Gastroesophageal sphincter (tissue), 4 donors: Measurements from ENCODE around the gene COL19A1. TPM values are rescaled to one million over a fixed set of nuclear protein-coding genes. Genes with fewer than 3 reads are reported as not detected.

Experiments
- ATAC-seq: fragments of 150-250 bp; one replicate; pipeline ENCODE4 v1.9.1; 2016; ENCODE audit warnings: mild to moderate bottlenecking, moderate library complexity
- H3K27ac ChIP-seq, 4 donors: fragments of 200-600 bp; sonication (generic) in 3 of 4; 1 replicate in 3 of 4; 2 replicates in 1 of 4; pipeline ENCODE4 v1.5.1; 2016 to 2019
- H3K27me3 ChIP-seq: fragments of 200-600 bp; sonication (generic); one replicate; pipeline ENCODE4 v1.5.1; 2019
- H3K36me3 ChIP-seq, 2 donors: fragments of 200-600 bp; sonication (generic); one replicate each; pipeline ENCODE4 v1.5.1; 2019; ENCODE audit warnings: control low read depth in 1 of 2
- H3K4me1 ChIP-seq, 3 donors: fragments of 200-600 bp; sonication (generic); 1 replicate in 2 of 3; 2 replicates in 1 of 3; pipeline ENCODE4 v1.5.1; 2016 to 2019; ENCODE audit warnings: control low read depth in 2 of 3
- H3K4me3 ChIP-seq, 2 donors: fragments of 200-600 bp; sonication (generic); one replicate each; pipeline ENCODE4 v1.5.1; 2019; ENCODE audit warnings: mild to moderate bottlenecking in 1 of 2, moderate library complexity in 1 of 2
- H3K9me3 ChIP-seq, 3 donors: fragments of 200-600 bp; sonication (generic); one replicate each; pipeline ENCODE4 v1.5.1; 2017 to 2019; ENCODE audit warnings: control low read depth in 2 of 3
- CTCF ChIP-seq, 4 experiments: fragments of 200-600 bp in 2 of 4; fragments of 450-650 bp in 2 of 4; sonication (generic) in 1 of 4; IDR thresholded peaks; one replicate each; pipeline ENCODE4 v1.5.1; 2017 to 2019; ENCODE audit warnings: antibody characterized with exemption in 4 of 4, mild to moderate bottlenecking in 2 of 4, moderate library complexity in 2 of 4
- EP300 ChIP-seq: sonication (generic); formaldehyde crosslinking; IDR thresholded peaks from one replicate; pipeline ENCODE4 v1.6.1; 2017; ENCODE audit warnings: antibody characterized with exemption, mild to moderate bottlenecking
- POLR2A ChIP-seq, 2 donors: fragments of 450-650 bp; IDR thresholded peaks; one replicate each; pipeline ENCODE4 v1.6.1; 2017; ENCODE audit warnings: antibody characterized with exemption in 2 of 2, mild to moderate bottlenecking in 2 of 2, moderate library complexity in 1 of 2
- POLR2AphosphoS5 ChIP-seq: sonication (generic); formaldehyde crosslinking; IDR thresholded peaks from one replicate; pipeline ENCODE4 v1.6.1; 2017; ENCODE audit warnings: antibody characterized with exemption
- WGBS, 2 donors: methylation state at CpG; one replicate each; pipeline ENCODE4 v1.1.5; 2018; ENCODE audit warnings: low coverage in 1 of 2; 5-methylcytosine and 5-hydroxymethylcytosine counted together
- total RNA-seq, 4 donors: library from RNA; depleted of rRNA; stranded (reverse); fragments of >200 nt; gene quantifications; one replicate each; pipeline ENCODE4 v1.1.0, GENCODE V29; 2016

Gene COL19A1
- total RNA-seq, 4 donors from 2014 or later, result 3.7 to 15.6 (median 6.5) TPM

GRCh38 chr6:69878795-69879194, 12.4 kb downstream of the COL19A1 start:
- no peaks in the 10 kb centered on the region for H3K4me1 ChIP-seq
- 90 to 93% methylated on average over 1 of the region's 1 CpG for WGBS, 2 donors

GRCh38 chr6:69880601-69881000, 14.2 kb downstream of the COL19A1 start:
- no peak for TF ChIP-seq POLR2A (IDR thresholded peaks at IDR 0.05)
- WGBS, 2 donors, result 63 to 72% methylated on average over 3 of the region's 3 CpGs
- no peak for ATAC-seq

More at GRCh38 chr6:69878795-69879194, 12.4 kb downstream of the COL19A1 start:
- no peaks in the 10 kb centered on the region for H3K9me3 ChIP-seq
- no peaks in the 10 kb centered on the region for H3K36me3 ChIP-seq
- TF ChIP-seq POLR2A (IDR thresholded peaks at IDR 0.05) (no peak), POLR2AphosphoS5 (no peak), EP300 (no peak), CTCF (IDR thresholded peaks at IDR 0.05) (no peak)
- no peak for ATAC-seq
- no peak overlapping the region for H3K27ac ChIP-seq
- H3K27me3 ChIP-seq, result no peaks in the 10 kb centered on the region
- no peak overlapping the region for H3K4me3 ChIP-seq

GRCh38 chr6:69881322-69882151, 15.2 kb downstream of the COL19A1 start:
- ATAC-seq, result no peak
- 78 to 85% methylated on average over 6 to 10 of the region's 10 CpGs for WGBS, 2 donors
- no peaks in the 10 kb centered on the region for H3K27me3 ChIP-seq

More at GRCh38 chr6:69880601-69881000, 14.2 kb downstream of the COL19A1 start:
- no peaks in the 10 kb centered on the region for H3K4me1 ChIP-seq
- H3K36me3 ChIP-seq, result no peaks in the 10 kb centered on the region
- H3K27ac ChIP-seq, result no peak overlapping the region
- H3K4me3 ChIP-seq, result no peak overlapping the region
- no peaks in the 10 kb centered on the region for H3K27me3 ChIP-seq
- H3K9me3 ChIP-seq, result no peaks in the 10 kb centered on the region

GRCh38 chr6:69883551-69883950, 17.2 kb downstream of the COL19A1 start:
- Histone ChIP-seq H3K4me1 (no peaks in the 10 kb centered on the region), H3K27me3 (no peaks in the 10 kb centered on the region), H3K4me3 (no peak overlapping the region), H3K9me3 (no peaks in the 10 kb centered on the region), H3K27ac (no peak overlapping the region), H3K36me3 (no peaks in the 10 kb centered on the region)
- no peak for ATAC-seq
- TF ChIP-seq EP300 (no peak), POLR2AphosphoS5 (no peak)
- WGBS, 2 donors, result 46 to 53% methylated on average over 3 to 4 of the region's 4 CpGs

More at GRCh38 chr6:69881322-69882151, 15.2 kb downstream of the COL19A1 start:
- no peak overlapping the region for H3K27ac ChIP-seq
- H3K4me3 ChIP-seq, result no peak overlapping the region
- H3K4me1 ChIP-seq, result no peaks in the 10 kb centered on the region
- H3K9me3 ChIP-seq, result no peaks in the 10 kb centered on the region
- TF ChIP-seq POLR2A (IDR thresholded peaks at IDR 0.05) (no peak), EP300 (no peak), POLR2AphosphoS5 (no peak), CTCF (IDR thresholded peaks at IDR 0.05) (no peak)
- no peaks in the 10 kb centered on the region for H3K36me3 ChIP-seq

GRCh38 chr6:69884231-69884630, 17.9 kb downstream of the COL19A1 start:
- WGBS, 2 donors, result 79% methylated on average over 2 of the region's 2 CpGs; no CpG with 5 or more reads in 1 of the 2 donors
- no peak overlapping the region for H3K27ac ChIP-seq
- no peaks in the 10 kb centered on the region for H3K4me1 ChIP-seq
- ATAC-seq, result no peak
- no peaks in the 10 kb centered on the region for H3K27me3 ChIP-seq
- no peak overlapping the region for H3K4me3 ChIP-seq
- no peaks in the 10 kb centered on the region for H3K36me3 ChIP-seq
- no peak for TF ChIP-seq CTCF (IDR thresholded peaks at IDR 0.05)
- no peak for TF ChIP-seq EP300
- no peak for TF ChIP-seq POLR2AphosphoS5
- TF ChIP-seq POLR2A (IDR thresholded peaks at IDR 0.05), result no peak
- no peaks in the 10 kb centered on the region for H3K9me3 ChIP-seq

- H3K9me3 ChIP-seq, result no peaks in the 10 kb centered on the region
- no peaks in the 10 kb centered on the region for H3K27me3 ChIP-seq
- ATAC-seq, result no peak
- H3K4me3 ChIP-seq, result no peak overlapping the region
- H3K27ac ChIP-seq, result no peak overlapping the region
- no peak for TF ChIP-seq POLR2AphosphoS5
- no peak for TF ChIP-seq CTCF (IDR thresholded peaks at IDR 0.05)
- TF ChIP-seq POLR2A (IDR thresholded peaks at IDR 0.05), result no peak
- WGBS, 2 donors, result 66 to 71% methylated on average over 1 of the region's 1 CpG
- no peaks in the 10 kb centered on the region for H3K36me3 ChIP-seq
- H3K4me1 ChIP-seq, result no peaks in the 10 kb centered on the region
Measured at GRCh38 chr6:69887026-69887425, 20.7 kb downstream of the COL19A1 start.
